ENCODE data around the gene DNAJC22. TPM values are rescaled to one million over a fixed set of nuclear protein-coding genes. Genes with fewer than 3 reads are reported as not detected.

Gene DNAJC22
- total and polyA plus RNA-seq, 2 experiments from 2014 or later, result 17.8 to 28.3 TPM

DNA sequence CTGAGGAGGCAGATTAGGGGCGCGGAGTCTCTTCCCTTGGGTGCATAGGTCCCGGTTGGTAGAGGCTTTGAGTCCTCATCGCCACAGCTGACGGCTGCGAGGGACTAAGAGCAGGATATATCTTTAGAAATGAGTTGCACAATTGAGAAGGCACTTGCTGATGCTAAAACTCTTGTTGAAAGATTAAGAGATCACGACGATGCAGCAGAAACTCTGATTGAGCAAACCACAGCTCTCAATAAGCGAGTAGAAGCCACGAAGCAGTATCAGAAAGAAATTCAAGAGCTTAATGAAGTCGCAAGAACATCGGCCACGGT, 42.7 kb downstream of the DNAJC22 start:
- peaks cover 75% of the 10 kb centered on the region for H3K79me2 ChIP-seq
- no peak overlapping the region for H3K4me3 ChIP-seq
- no peak overlapping the region for H3K4me2 ChIP-seq
- H4K20me1 ChIP-seq (ENCODE audit: insufficient read depth, poor library complexity, severe bottlenecking), result peaks cover 4% of the 10 kb centered on the region
- H3K36me3 ChIP-seq (replicated peaks; ENCODE audit: insufficient read depth, low read depth), result no peaks in the 10 kb centered on the region
- DNase-seq (ENCODE audit: low spot score), result no peak
- no peaks in the 10 kb centered on the region for H3K27me3 ChIP-seq
- 89% methylated on average over 13 of the region's 13 CpGs for WGBS (ENCODE audit: low lambda C conversion rate, missing lambda C conversion rate)
- no peak overlapping the region for H2AFZ ChIP-seq
- TF ChIP-seq EZH2phosphoT487 (IDR thresholded peaks at IDR 0.05; ENCODE audit: low read depth, severe bottlenecking, unreplicated experiment) (no peak), EZH2 (IDR thresholded peaks at IDR 0.05; ENCODE audit: borderline replicate concordance) (no peak)
- TF ChIP-seq, protein P1, sequence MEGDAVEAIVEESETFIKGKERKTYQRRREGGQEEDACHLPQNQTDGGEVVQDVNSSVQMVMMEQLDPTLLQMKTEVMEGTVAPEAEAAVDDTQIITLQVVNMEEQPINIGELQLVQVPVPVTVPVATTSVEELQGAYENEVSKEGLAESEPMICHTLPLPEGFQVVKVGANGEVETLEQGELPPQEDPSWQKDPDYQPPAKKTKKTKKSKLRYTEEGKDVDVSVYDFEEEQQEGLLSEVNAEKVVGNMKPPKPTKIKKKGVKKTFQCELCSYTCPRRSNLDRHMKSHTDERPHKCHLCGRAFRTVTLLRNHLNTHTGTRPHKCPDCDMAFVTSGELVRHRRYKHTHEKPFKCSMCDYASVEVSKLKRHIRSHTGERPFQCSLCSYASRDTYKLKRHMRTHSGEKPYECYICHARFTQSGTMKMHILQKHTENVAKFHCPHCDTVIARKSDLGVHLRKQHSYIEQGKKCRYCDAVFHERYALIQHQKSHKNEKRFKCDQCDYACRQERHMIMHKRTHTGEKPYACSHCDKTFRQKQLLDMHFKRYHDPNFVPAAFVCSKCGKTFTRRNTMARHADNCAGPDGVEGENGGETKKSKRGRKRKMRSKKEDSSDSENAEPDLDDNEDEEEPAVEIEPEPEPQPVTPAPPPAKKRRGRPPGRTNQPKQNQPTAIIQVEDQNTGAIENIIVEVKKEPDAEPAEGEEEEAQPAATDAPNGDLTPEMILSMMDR (IDR thresholded peaks at IDR 0.05; ENCODE audit: poor library complexity), result no peak
- H3K9me3 ChIP-seq (ENCODE audit: low read depth), result no peaks in the 10 kb centered on the region
- no peaks in the 10 kb centered on the region for H3K9me2 ChIP-seq (replicated peaks; ENCODE audit: insufficient read depth)
- no peak overlapping the region for H3K27ac ChIP-seq
- no peaks in the 10 kb centered on the region for H3K4me1 ChIP-seq (ENCODE audit: insufficient read depth)

DNA sequence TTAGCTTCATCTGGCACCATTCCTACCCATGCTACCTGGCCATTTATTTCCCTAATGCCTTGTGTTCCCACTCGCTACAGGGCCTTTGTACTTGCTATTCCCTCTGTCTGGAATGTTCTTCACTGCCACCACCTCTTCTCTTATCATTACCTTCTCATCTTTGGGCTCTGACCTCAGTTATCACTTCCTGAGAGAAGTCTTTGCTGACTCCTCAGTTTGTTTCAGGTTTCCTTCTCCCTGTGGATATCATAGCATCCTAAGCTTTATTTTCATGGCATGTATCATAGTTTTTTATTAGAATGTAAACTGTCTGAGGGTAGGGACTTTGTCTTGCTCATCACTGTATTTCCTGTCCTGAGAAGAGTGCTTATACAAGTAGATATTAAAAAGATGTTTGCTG, 50.3 kb downstream of the DNAJC22 start:
- Histone ChIP-seq H3K27ac (no peak overlapping the region), H3K27me3 (no peaks in the 10 kb centered on the region), H3K4me1 (ENCODE audit: insufficient read depth) (no peaks in the 10 kb centered on the region), H3K79me2 (peaks cover 89% of the 10 kb centered on the region), H2AFZ (no peak overlapping the region), H3K4me3 (no peak overlapping the region), H3K9me3 (ENCODE audit: low read depth) (no peaks in the 10 kb centered on the region), H3K36me3 (replicated peaks; ENCODE audit: insufficient read depth, low read depth) (no peaks in the 10 kb centered on the region), H3K4me2 (no peak overlapping the region), H4K20me1 (ENCODE audit: insufficient read depth, poor library complexity, severe bottlenecking) (peaks cover 7% of the 10 kb centered on the region), H3K9me2 (replicated peaks; ENCODE audit: insufficient read depth) (no peaks in the 10 kb centered on the region)
- TF ChIP-seq EZH2phosphoT487 (IDR thresholded peaks at IDR 0.05; ENCODE audit: low read depth, severe bottlenecking, unreplicated experiment), result no peak
- TF ChIP-seq, protein P1 (IDR thresholded peaks at IDR 0.05; ENCODE audit: poor library complexity), result no peak
- TF ChIP-seq EZH2 (IDR thresholded peaks at IDR 0.05; ENCODE audit: borderline replicate concordance), result no peak
- 96% methylated on average over 1 of the region's 1 CpG for WGBS (ENCODE audit: low lambda C conversion rate, missing lambda C conversion rate)
- no peak for DNase-seq (ENCODE audit: low spot score)

DNA sequence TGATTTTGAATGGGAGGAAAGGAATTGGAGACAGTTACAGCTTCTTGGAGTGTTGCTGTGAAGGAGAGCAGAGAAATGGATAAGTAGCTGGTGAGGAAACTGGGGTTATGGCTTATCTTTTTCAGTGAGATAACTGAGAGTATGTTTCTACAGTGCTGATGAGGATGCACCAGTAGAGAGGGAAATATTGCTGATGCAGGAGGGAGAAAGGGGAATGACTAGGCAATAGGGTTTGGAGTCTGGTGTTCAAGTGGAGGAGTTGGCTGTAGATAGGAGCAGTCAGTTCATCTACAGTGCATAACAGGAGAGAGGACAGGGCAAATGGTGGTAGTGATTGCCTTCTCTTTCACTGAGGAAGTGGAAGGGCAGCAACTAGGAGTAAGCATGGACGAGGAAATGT, 53.6 kb downstream of the DNAJC22 start:
- Histone ChIP-seq H3K79me2 (peaks cover 94% of the 10 kb centered on the region), H2AFZ (no peak overlapping the region), H3K36me3 (replicated peaks; ENCODE audit: insufficient read depth, low read depth) (no peaks in the 10 kb centered on the region), H3K9me3 (ENCODE audit: low read depth) (no peaks in the 10 kb centered on the region), H4K20me1 (ENCODE audit: insufficient read depth, poor library complexity, severe bottlenecking) (peaks cover 7% of the 10 kb centered on the region), H3K27ac (no peak overlapping the region), H3K4me1 (ENCODE audit: insufficient read depth) (peaks cover 6% of the 10 kb centered on the region), H3K4me2 (no peak overlapping the region), H3K4me3 (no peak overlapping the region), H3K27me3 (no peaks in the 10 kb centered on the region), H3K9me2 (replicated peaks; ENCODE audit: insufficient read depth) (no peaks in the 10 kb centered on the region)
- TF ChIP-seq EZH2 (IDR thresholded peaks at IDR 0.05; ENCODE audit: borderline replicate concordance) (no peak), EZH2phosphoT487 (IDR thresholded peaks at IDR 0.05; ENCODE audit: low read depth, severe bottlenecking, unreplicated experiment) (no peak)
- TF ChIP-seq, protein P1 (IDR thresholded peaks at IDR 0.05; ENCODE audit: poor library complexity), result no peak
- WGBS (ENCODE audit: low lambda C conversion rate, missing lambda C conversion rate), result 92% methylated on average over 1 of the region's 1 CpG
- DNase-seq (ENCODE audit: low spot score), result no peak

Other genes with a start within 250 kb of the DNAJC22 start
- 33.3 and 55.1 TPM in 2 replicates for gene LMBR1L, start 236.0 kb upstream of the DNAJC22 start, total RNA-seq
- gene LMBR1L, start 236.0 kb upstream of the DNAJC22 start, polyA plus RNA-seq, result 74.1 and 79.8 TPM in 2 replicates
- 652 and 722 TPM in 2 replicates for gene TUBA1B, start 215.5 kb upstream of the DNAJC22 start, total RNA-seq
- gene TUBA1B, start 215.5 kb upstream of the DNAJC22 start, polyA plus RNA-seq, result 558 and 608 TPM in 2 replicates
- gene TUBA1A, start 157.8 kb upstream of the DNAJC22 start, total RNA-seq, result 358 and 379 TPM in 2 replicates
- 333 and 338 TPM in 2 replicates for gene TUBA1A, start 157.8 kb upstream of the DNAJC22 start, polyA plus RNA-seq
- 422 and 528 TPM in 2 replicates for gene TUBA1C, start 81.8 kb upstream of the DNAJC22 start, total RNA-seq
- gene TUBA1C, start 81.8 kb upstream of the DNAJC22 start, polyA plus RNA-seq, result 198 and 252 TPM in 2 replicates
- gene PRPH, start 51.7 kb upstream of the DNAJC22 start, total RNA-seq, result 0.70 and 1.1 TPM in 2 replicates
- gene PRPH, start 51.7 kb upstream of the DNAJC22 start, polyA plus RNA-seq, result 1.3 and 1.7 TPM in 2 replicates
- gene TROAP, start 23.6 kb upstream of the DNAJC22 start, total RNA-seq, result 3.4 and 4.1 TPM in 2 replicates
- 8.0 and 12.5 TPM in 2 replicates for gene TROAP, start 23.6 kb upstream of the DNAJC22 start, polyA plus RNA-seq
- gene C1QL4, start 9.7 kb upstream of the DNAJC22 start, total RNA-seq, result not detected in 2 replicates
- gene C1QL4, start 9.7 kb upstream of the DNAJC22 start, polyA plus RNA-seq, result not detected in 2 replicates
- 24.9 and 26.5 TPM in 2 replicates for gene SPATS2, start 20.6 kb downstream of the DNAJC22 start, total RNA-seq
- 36.8 and 39.8 TPM in 2 replicates for gene SPATS2, start 20.6 kb downstream of the DNAJC22 start, polyA plus RNA-seq
- 0.30 and 1.0 TPM in 2 replicates for gene KCNH3, start 192.1 kb downstream of the DNAJC22 start, total RNA-seq
- gene KCNH3, start 192.1 kb downstream of the DNAJC22 start, polyA plus RNA-seq, result 0.43 and 1.1 TPM in 2 replicates
- gene MCRS1, start 221.3 kb downstream of the DNAJC22 start, total RNA-seq, result 51.1 and 51.4 TPM in 2 replicates
- 57.7 and 58.2 TPM in 2 replicates for gene MCRS1, start 221.3 kb downstream of the DNAJC22 start, polyA plus RNA-seq